Dedifferentiated amniotic fluid mesenchymal stem cell (primary cell): Measurements from ENCODE around the gene MTCL1.

Experiments used
- DNase-seq: peaks from one replicate; pipeline ENCODE4 v3.0.0-alpha.2; 2016; ENCODE audit errors: extremely low spot score

MTCL1 gene

GRCh38 chr18:8793445-8794155 lies 88.2 kb downstream of the MTCL1 start:
- no peak for DNase-seq

- peak; percentile 79 for DNase-seq
Observed at GRCh38 chr18:8794156-8794933, 89.0 kb downstream of the MTCL1 start.

GRCh38 chr18:8794934-8795280 lies 89.6 kb downstream of the MTCL1 start:
- no peak for DNase-seq

GRCh38 chr18:8795586-8796325 lies 90.4 kb downstream of the MTCL1 start:
- DNase-seq: no peak

GRCh38 chr18:8797206-8797605 lies 91.8 kb downstream of the MTCL1 start:
- DNase-seq: no peak

GRCh38 chr18:8799001-8799400 lies 93.6 kb downstream of the MTCL1 start:
- DNase-seq: no peak

GRCh38 chr18:8799596-8800441 lies 94.5 kb downstream of the MTCL1 start:
- DNase-seq: no peak

- peak; percentile 98 for DNase-seq
Observed at GRCh38 chr18:8800445-8800844, 95.1 kb downstream of the MTCL1 start.

GRCh38 chr18:8800876-8801262 lies 95.5 kb downstream of the MTCL1 start:
- DNase-seq: no peak

GRCh38 chr18:8801263-8801901 lies 96.0 kb downstream of the MTCL1 start:
- peak; percentile 85 for DNase-seq

- no peak for DNase-seq
Observed at GRCh38 chr18:8802017-8802672, 96.8 kb downstream of the MTCL1 start.

GRCh38 chr18:8803063-8803795 lies 97.9 kb downstream of the MTCL1 start:
- DNase-seq: no peak

- no peak for DNase-seq
Observed at GRCh38 chr18:8803957-8804356, 98.6 kb downstream of the MTCL1 start.

GRCh38 chr18:8805552-8805951 lies 100.2 kb downstream of the MTCL1 start:
- no peak for DNase-seq

- no peak for DNase-seq
Observed at GRCh38 chr18:8806100-8806797, 100.9 kb downstream of the MTCL1 start.

GRCh38 chr18:8806798-8807487 lies 101.6 kb downstream of the MTCL1 start:
- DNase-seq: no peak

- DNase-seq: no peak
Observed at GRCh38 chr18:8807488-8807805, 102.1 kb downstream of the MTCL1 start.

- DNase-seq: no peak
Observed at GRCh38 chr18:8808001-8808400, 102.6 kb downstream of the MTCL1 start.

GRCh38 chr18:8809514-8809913 lies 104.2 kb downstream of the MTCL1 start:
- no peak for DNase-seq
